ENCODE data around the gene TNFRSF9.
"Not testable (repeated sequence)": the region's sequence is repeated elsewhere in the genome, so short reads cannot be mapped to it uniquely, and the experiment has no call there.

TNFRSF9 gene

DNA sequence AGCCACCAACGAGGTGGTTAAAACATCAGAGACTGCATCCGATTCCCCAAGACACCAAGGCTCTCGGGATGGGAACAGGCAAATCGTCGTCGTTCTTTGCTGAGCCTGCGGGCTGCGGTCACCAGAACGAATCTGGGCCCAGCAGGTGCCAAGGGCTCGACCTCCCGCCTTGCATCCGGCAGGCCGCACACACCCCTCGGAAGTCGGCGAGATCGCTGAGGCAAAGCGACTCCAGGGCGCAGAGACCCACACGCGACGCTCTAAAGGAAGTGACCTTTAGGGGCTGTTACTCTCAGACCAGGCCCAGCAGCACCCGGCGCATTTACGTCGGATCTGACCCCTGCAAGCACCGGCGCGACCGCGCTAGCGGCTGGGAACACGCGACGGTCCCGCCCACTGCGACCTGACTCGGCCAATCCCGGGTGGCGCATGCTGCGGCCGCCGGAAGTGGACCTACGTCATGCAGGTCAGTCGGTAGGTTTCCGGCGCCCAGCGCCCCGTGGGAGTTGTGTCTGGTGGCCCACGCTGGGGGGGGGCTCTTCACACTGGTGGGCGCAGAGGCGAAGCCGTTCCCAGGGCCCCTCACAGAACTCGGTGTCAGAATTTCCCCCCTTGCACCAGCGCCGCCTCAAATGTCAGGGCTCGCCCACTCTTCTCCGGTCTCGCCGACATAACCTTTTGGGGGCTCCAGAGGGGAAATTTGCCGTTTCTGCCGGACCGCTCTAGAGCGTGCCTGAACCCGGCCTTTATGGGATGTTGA lies 13.4 kb upstream of the TNFRSF9 start:
- peaks cover 11% of the 10 kb centered on the region for H3K4me1 ChIP-seq (ENCODE audit: insufficient read depth, low read length, severe bottlenecking)
- H3K27ac ChIP-seq (ENCODE audit: low read depth, low read length, poor library complexity, severe bottlenecking), result peak overlapping the region; percentile 61
- no peaks in the 10 kb centered on the region for H3K27me3 ChIP-seq (ENCODE audit: insufficient read depth, low read length)
- H3K9me3 ChIP-seq (ENCODE audit: low read length), result no peaks in the 10 kb centered on the region
- H3F3A ChIP-seq (ENCODE audit: insufficient read depth, low read length), result no peaks in the 10 kb centered on the region
- H3K9ac ChIP-seq (ENCODE audit: low read length), result peak overlapping the region; percentile 69
- H3K4me3 ChIP-seq (ENCODE audit: low read depth, low read length, poor library complexity, severe bottlenecking), result peak overlapping the region; percentile 69
- no peaks in the 10 kb centered on the region for H3K9me2 ChIP-seq (ENCODE audit: low read depth, low read length)
- H2AFZ ChIP-seq (ENCODE audit: low read length), result peak overlapping the region; percentile 63
- H3K36me3 ChIP-seq (ENCODE audit: insufficient read depth, low read length), result no peaks in the 10 kb centered on the region
- H3K4me2 ChIP-seq (ENCODE audit: low read length), result peak overlapping the region; percentile 70
- no peaks in the 10 kb centered on the region for H3K79me2 ChIP-seq (ENCODE audit: insufficient read depth, low read length)
- TF ChIP-seq, protein P1, sequence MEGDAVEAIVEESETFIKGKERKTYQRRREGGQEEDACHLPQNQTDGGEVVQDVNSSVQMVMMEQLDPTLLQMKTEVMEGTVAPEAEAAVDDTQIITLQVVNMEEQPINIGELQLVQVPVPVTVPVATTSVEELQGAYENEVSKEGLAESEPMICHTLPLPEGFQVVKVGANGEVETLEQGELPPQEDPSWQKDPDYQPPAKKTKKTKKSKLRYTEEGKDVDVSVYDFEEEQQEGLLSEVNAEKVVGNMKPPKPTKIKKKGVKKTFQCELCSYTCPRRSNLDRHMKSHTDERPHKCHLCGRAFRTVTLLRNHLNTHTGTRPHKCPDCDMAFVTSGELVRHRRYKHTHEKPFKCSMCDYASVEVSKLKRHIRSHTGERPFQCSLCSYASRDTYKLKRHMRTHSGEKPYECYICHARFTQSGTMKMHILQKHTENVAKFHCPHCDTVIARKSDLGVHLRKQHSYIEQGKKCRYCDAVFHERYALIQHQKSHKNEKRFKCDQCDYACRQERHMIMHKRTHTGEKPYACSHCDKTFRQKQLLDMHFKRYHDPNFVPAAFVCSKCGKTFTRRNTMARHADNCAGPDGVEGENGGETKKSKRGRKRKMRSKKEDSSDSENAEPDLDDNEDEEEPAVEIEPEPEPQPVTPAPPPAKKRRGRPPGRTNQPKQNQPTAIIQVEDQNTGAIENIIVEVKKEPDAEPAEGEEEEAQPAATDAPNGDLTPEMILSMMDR (IDR thresholded peaks at IDR 0.05; ENCODE audit: low read length), result no peak
- TF ChIP-seq EZH2 (IDR thresholded peaks at IDR 0.05; ENCODE audit: borderline replicate concordance, low read length), result no peak
- H4K20me1 ChIP-seq (ENCODE audit: insufficient read depth, low read length), result no peaks in the 10 kb centered on the region

DNA sequence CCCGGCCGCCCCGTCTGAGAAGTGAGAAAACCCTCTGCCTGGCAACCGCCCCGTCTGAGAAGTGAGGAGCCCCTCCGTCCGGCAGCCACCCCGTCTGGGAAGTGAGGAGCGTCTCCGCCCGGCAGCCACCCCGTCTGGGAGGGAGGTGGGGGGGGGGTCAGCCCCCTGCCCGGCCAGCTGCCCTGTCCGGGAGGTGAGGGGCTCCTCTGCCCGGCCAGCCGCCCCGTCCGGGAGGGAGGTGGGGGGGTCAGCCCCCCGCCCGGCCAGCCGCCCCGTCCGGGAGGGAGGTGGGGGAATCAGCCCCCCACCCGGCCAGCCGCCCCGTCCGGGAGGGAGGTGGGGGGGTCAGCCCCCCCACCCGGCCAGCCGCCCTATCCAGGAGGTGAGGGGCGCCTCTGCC lies 12.2 kb upstream of the TNFRSF9 start:
- not testable (repeated sequence) for H2AFZ ChIP-seq (ENCODE audit: low read length); H3K9me3 ChIP-seq (ENCODE audit: low read length); H3F3A ChIP-seq (ENCODE audit: insufficient read depth, low read length); H3K36me3 ChIP-seq (ENCODE audit: insufficient read depth, low read length); H3K4me3 ChIP-seq (ENCODE audit: low read depth, low read length, poor library complexity, severe bottlenecking); H3K27me3 ChIP-seq (ENCODE audit: insufficient read depth, low read length); H3K79me2 ChIP-seq (ENCODE audit: insufficient read depth, low read length); H3K9ac ChIP-seq (ENCODE audit: low read length); H3K9me2 ChIP-seq (ENCODE audit: low read depth, low read length); H4K20me1 ChIP-seq (ENCODE audit: insufficient read depth, low read length); H3K4me2 ChIP-seq (ENCODE audit: low read length); H3K27ac ChIP-seq (ENCODE audit: low read depth, low read length, poor library complexity, severe bottlenecking)
- H3K4me1 ChIP-seq (ENCODE audit: insufficient read depth, low read length, severe bottlenecking), result peaks cover 11% of the 10 kb centered on the region

DNA sequence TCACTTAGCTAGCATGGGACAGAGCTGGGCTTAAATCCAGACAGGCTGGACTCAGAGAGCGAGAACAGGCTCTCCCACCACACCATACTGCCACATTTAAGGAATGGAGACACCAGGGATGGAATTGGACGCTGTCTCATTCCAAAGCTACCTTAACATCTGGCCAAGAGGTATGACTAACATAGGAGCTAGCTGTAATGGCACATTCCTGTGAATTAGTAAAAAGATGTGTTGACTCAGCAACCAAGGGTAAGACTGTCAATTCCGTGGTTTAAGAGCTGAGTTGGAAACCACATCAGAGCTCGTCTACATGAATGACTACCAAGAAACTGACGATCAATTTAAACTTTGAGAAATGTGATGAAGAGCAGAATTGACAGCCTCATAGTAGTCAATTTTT lies 8.3 kb upstream of the TNFRSF9 start:
- no peak overlapping the region for H3K9ac ChIP-seq (ENCODE audit: low read length)
- H3K4me2 ChIP-seq (ENCODE audit: low read length), result no peak overlapping the region
- no peak overlapping the region for H2AFZ ChIP-seq (ENCODE audit: low read length)
- H3K36me3 ChIP-seq (ENCODE audit: insufficient read depth, low read length), result no peaks in the 10 kb centered on the region
- H3K4me3 ChIP-seq (ENCODE audit: low read depth, low read length, poor library complexity, severe bottlenecking), result no peak overlapping the region
- TF ChIP-seq, protein P1 (IDR thresholded peaks at IDR 0.05; ENCODE audit: low read length), result no peak
- no peak for TF ChIP-seq EZH2 (IDR thresholded peaks at IDR 0.05; ENCODE audit: borderline replicate concordance, low read length)
- no peaks in the 10 kb centered on the region for H4K20me1 ChIP-seq (ENCODE audit: insufficient read depth, low read length)
- H3K27me3 ChIP-seq (ENCODE audit: insufficient read depth, low read length), result no peaks in the 10 kb centered on the region
- no peaks in the 10 kb centered on the region for H3K9me3 ChIP-seq (ENCODE audit: low read length)
- no peak overlapping the region for H3K27ac ChIP-seq (ENCODE audit: low read depth, low read length, poor library complexity, severe bottlenecking)
- no peaks in the 10 kb centered on the region for H3K9me2 ChIP-seq (ENCODE audit: low read depth, low read length)
- no peaks in the 10 kb centered on the region for H3K79me2 ChIP-seq (ENCODE audit: insufficient read depth, low read length)
- H3F3A ChIP-seq (ENCODE audit: insufficient read depth, low read length), result no peaks in the 10 kb centered on the region
- H3K4me1 ChIP-seq (ENCODE audit: insufficient read depth, low read length, severe bottlenecking), result peaks cover 6% of the 10 kb centered on the region

DNA sequence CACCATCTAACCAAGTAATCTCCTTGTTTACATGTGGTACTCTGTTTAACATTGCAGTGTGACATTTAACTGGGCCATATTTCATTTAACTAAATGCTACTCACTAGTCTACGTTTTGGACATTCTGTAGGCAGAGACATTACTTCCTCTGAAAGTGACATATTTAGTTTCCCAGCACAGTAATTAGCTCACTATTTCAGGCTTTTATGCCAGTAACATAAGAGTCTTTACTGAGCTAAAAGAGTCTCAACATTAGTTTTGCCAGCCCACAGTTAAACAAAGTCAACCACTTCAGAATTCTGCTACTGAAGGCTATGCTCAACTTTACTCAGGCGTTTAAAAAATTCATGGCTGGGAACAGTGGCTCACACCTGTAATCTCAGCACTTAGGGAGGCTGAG lies 2.6 kb upstream of the TNFRSF9 start:
- Histone ChIP-seq H2AFZ (ENCODE audit: low read length) (no peak overlapping the region), H3K4me2 (ENCODE audit: low read length) (no peak overlapping the region), H3K27ac (ENCODE audit: low read depth, low read length, poor library complexity, severe bottlenecking) (no peak overlapping the region), H3K4me3 (ENCODE audit: low read depth, low read length, poor library complexity, severe bottlenecking) (no peak overlapping the region), H3K9ac (ENCODE audit: low read length) (no peak overlapping the region), H3K27me3 (ENCODE audit: insufficient read depth, low read length) (peaks cover 16% of the 10 kb centered on the region), H3K4me1 (ENCODE audit: insufficient read depth, low read length, severe bottlenecking) (peaks cover 3% of the 10 kb centered on the region), H3K9me2 (ENCODE audit: low read depth, low read length) (no peaks in the 10 kb centered on the region), H3K9me3 (ENCODE audit: low read length) (no peaks in the 10 kb centered on the region), H3K36me3 (ENCODE audit: insufficient read depth, low read length) (no peaks in the 10 kb centered on the region), H3K79me2 (ENCODE audit: insufficient read depth, low read length) (no peaks in the 10 kb centered on the region), H4K20me1 (ENCODE audit: insufficient read depth, low read length) (no peaks in the 10 kb centered on the region), H3F3A (ENCODE audit: insufficient read depth, low read length) (no peaks in the 10 kb centered on the region)
- TF ChIP-seq EZH2 (IDR thresholded peaks at IDR 0.05; ENCODE audit: borderline replicate concordance, low read length), result no peak
- TF ChIP-seq, protein P1 (IDR thresholded peaks at IDR 0.05; ENCODE audit: low read length), result no peak
